Hippocampal formation (tissue), 2 donors: ENCODE results near the gene THSD4.

Source experiments
- DNase-seq, 2 donors: peaks; one replicate each; lab custom pipeline; 2025; lab: John Stamatoyannopoulos, UW

The THSD4 gene

GRCh38 chr15:71225851-71226250 lies 110.6 kb downstream of the THSD4 start:
- DNase-seq: no peak

DNA sequence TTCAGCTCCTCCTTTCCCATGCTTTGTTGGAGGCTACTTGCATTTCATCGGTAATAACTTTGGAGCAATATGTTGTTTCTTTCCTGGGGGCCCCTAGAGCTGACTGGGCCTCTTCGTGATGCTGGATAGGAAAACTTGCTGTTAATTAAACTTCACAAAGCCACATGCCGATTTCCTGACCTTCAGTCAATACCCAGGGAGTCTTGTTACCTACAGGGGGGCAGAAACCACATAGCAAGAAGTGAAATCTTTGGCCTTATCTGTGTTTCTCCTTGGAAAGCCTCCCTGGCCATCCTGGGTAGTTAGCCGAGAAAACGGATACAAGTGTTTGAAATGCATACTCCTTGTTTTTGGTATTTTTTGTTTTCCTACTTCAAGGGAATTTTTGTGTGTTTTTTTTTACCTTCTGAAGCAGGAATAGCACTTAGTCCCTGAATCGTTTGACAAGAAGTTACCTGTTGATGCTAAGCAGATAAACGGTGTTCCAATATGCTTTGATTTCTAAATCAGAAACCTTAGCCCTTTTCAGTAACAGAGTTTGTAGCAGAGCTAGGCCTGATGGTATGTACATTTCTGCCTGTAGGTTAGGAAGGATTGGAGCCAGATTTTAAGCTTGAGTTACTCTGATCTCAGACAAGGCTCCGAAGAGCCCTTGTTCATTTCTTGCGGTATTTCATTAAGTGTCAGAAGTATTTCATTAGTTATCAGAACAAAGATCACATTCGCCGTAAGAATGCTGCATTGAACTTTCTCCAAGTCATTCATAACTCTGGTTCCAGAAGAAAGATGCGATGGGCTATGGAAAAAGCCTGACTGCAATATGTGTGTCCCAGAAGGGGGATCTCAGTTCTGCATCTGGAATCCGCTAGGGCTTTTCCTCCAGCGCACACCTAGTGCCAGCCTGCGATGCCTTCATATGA lies 111.5 kb downstream of the THSD4 start:
- no peak for DNase-seq

DNA sequence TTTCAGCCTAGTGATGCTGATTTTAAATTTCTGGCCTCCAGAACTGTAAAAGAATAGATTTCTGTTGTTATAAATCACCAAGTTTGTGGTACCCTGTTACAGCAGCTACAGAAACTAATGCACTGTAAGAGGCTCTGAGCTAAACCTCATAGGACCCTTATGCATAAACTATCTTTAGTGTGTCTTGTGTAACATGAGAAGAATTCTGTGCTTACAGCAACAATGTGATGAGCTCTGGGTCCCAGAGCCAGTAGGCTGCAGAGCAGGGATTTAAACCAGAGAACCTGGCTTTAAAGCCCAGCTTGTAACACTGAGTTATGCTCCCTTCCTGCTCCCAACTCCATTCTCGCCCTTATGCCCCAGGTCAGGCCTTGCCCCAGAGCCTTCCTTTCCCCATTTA lies 113.1 kb downstream of the THSD4 start:
- no peak for DNase-seq

DNA sequence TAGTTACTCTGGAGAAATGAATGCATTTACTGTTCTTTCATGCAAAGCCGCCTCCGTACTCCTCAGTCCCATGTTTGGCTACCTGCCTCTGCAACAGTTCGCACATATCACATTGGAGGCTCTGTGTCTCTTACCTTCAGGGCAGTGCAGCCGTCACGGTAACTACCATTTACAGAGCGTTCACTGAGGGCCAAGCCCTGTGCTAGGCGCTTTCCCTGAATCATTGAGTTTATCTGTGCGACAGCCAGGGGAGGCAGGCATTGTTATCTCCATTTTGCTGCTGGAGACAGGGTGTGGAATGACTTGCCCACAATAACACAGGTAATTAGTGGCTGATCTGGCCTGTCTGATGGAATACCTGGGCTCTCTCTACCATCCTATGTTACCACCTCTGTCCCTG lies 115.0 kb downstream of the THSD4 start:
- no peak for DNase-seq

GRCh38 chr15:71231758-71232157 lies 116.5 kb downstream of the THSD4 start:
- DNase-seq: no peak

GRCh38 chr15:71232411-71232810 lies 117.1 kb downstream of the THSD4 start:
- no peak for DNase-seq

GRCh38 chr15:71237456-71238188 lies 122.4 kb downstream of the THSD4 start:
- DNase-seq: no peak

- no peak for DNase-seq
Observed at GRCh38 chr15:71238926-71239325, 123.7 kb downstream of the THSD4 start.

DNA sequence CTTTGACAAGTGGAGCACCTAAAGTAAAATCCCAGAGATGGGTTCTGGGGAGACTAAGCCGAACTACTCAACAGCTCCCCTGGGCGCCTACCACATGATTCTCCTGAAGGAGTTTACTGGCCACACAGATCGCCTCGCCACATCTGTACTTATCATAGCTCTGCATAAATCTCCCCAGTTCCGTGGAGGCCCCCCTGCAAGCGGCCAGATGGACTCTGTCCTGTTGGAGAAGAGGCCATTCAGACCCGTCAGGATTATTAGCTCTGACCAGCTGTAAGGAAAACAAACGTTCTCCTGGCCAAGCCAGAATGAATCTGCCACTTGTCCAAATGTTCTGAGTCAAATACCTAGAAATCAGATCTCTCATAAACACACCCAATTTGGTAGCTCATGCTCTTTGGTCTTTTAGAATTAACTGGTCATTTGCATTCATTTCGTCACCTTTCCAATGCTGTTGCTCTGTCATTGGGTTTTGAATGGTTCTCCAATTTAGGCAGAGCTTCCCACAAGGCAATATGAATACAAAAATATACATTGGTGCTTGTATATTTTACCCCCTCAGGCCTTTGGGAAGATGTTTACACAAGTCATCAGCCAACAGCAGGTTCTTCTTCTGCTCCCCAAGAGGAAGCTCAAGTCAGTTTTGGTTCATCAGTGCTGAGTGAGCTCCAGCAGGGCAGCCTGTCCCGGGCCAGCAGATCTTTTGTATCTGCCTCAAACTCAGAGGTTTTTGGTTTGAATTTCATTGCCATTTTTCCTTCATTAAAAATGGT lies 124.5 kb downstream of the THSD4 start:
- no peak for DNase-seq

DNA sequence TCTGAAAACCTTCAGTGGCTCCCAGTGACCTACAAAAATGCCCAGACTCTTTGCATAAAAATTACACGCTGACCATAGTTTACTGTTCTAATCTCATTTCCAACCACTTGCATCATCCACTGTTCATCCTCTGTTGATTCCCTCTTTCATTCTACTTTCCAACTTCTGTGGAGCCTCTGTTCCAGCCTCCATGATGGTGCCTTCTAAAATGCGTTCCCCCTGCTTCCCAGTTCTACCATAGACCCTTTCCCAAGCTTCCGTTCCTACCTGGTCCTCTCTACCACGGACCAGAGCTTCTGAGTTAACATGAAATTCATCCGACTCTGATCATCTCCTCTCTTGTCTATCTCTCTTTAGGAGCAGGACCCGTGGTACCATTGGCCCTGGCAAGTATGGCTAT lies 127.0 kb downstream of the THSD4 start:
- DNase-seq: no peak

DNA sequence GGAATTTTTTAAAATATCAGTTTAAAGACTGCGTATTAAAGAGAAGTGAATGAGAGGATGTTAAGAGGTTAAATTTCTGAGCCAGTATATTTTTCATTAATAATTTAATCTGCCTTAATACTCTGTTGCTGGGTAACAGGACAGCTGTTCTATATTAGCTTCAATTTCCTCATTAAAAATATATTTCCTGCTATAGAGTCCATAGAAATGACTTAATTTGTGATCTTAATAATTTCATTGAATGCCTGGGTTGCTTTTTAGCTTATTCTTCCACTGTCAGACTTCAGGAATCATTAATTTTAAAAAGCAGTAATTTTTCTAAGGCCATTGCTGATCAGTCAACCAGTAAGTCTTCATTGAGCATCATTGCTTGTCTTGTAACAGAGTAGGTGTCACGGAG lies 129.0 kb downstream of the THSD4 start:
- no peak for DNase-seq

DNA sequence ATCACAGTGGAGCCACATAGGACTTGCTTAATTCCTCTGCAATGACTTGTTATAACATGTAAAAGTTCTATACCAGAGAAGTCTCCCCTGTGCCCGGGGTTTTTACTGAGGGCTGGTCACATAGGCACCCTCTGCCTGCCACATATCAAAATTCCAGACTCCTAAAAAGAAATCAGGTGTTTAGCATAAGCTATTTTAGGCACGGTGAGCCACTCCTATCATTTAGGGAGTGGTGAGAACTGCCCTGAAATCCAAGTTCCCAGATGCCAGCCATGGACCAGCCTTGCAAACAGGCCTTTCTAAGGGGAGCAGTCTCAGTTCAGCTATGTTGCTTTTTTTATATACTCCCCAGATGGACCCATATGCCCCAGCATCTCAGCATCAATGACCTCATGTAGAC lies 130.3 kb downstream of the THSD4 start:
- DNase-seq: no peak

- DNase-seq: no peak
Observed at GRCh38 chr15:71248386-71248785, 133.1 kb downstream of the THSD4 start.

- no peak for DNase-seq
Observed at GRCh38 chr15:71249986-71250385, 134.7 kb downstream of the THSD4 start.

DNA sequence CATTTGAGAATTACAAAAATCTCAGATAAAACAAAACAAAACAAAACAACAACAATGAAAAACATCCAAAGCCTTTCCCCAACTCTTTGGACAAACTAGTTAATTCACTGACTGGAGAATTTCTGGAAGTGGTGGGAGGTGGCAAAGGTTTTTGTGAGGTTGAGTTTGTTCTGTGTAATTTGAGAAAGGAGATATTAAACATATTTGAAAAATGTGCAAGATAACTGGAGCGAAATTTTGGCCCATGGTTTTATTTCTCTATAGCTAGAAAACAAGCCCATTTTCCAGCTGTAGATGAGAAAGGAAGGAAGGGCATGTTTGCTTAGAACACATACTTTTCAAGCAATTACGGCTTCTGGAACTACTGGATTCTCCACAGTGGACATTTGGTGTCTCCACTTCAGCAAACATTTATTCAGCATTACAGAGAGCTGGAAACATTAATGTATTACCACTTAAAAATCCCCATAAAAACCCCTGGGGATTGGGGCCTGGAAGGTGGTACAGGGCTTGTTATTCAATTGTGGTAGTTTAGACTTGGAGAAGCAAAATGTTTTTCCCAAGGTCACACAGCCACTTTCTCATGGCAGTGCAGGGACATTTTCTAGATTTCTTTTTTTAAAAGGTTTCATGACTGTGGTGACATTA lies 135.8 kb downstream of the THSD4 start:
- no peak for DNase-seq

- DNase-seq: no peak
Observed at GRCh38 chr15:71251584-71252043, 136.3 kb downstream of the THSD4 start.

GRCh38 chr15:71252044-71252739 lies 136.9 kb downstream of the THSD4 start:
- no peak for DNase-seq

DNA sequence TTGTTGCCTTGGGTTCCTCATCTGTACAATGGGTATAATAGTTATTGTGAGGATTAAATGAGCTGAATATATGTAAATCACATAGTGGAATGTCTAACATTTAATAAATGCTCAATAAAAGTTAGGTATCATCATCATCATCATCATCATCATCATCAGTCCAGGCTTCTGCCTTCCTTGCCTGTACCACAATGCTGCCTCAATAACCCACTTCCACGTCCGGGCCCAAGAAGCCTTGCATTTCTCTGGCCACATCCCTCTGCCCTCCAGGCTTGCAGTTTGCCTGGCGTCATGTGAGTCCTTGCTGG lies 137.4 kb downstream of the THSD4 start:
- DNase-seq: no peak

DNA sequence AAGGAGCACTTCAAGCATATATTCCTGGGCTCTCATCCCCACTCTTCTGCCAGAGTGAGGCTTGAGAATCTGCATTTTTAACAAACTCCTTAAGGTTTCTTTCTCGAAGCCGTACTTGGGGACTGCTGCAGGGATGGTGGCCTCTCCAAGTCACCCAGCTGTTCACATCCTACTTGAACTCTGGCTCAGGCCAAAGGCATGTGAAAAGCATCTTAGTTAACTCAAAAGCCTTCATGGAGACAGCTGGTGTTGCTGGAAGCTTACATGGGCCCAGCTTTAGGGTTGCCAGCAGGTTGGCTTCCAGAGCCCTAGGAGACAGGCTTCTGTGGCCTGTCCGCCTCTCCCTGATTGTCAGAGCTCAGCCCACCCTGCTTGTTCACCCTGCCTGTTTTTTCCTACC lies 139.2 kb downstream of the THSD4 start:
- DNase-seq: no peak

DNA sequence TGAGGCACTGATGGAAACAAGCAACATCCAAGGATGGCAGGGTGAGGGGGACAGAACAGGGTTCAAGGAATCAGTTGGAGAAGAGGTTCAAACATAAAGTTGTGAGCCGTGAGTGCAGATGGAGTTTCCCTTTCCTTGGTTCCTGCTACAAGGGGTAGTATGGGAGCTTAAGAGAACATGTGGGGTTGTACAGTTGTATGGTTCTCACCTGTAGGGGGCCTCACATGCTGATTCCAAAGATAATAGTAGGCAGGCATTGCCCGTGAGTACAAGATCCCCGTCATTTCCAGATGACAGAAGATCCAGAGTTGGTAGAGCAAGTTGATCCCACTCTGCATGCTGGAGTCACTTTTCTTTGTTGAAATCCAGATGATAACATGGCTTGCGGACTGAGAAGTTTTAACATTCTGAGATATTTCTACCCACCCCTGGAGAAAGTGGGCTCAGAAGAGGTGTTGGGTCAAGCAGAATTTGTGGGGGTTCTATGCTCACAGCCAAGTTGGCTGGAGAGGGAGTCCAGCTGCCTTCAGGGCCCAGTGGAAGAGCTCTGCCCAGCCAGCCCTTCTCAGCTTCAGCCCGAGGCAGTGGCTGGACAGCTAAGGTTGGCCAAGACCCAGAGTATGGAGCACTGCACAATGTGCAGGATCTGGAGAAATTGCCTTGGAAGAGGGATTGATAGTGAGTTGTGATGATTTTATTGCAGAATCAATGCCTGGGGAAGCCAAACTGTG lies 141.8 kb downstream of the THSD4 start:
- DNase-seq: no peak

DNA sequence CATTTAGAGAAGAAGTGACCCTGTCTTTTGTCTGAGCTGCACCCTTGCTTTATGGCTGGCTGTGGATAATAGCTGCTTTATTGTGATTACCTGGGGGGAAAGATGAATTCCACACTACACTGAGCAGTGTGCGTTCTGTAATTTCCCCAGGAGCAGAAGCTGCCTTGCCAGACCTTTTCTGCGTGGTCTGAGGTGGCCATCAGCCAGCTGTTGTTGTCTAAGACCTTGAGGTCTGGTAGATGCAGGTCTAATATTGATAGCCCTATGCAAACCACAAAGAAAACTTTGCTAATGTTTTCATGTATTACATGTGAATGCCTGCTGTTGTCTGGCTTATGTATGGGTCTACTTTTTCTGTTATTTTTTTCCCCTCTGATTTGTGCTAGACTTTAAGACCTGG lies 144.6 kb downstream of the THSD4 start:
- no peak for DNase-seq
